Neural progenitor cell (in vitro differentiated cells): ENCODE data around the gene TBCK.

Source experiments
- EZH2 ChIP-seq: fragments of 200-600 bp; sonication (generic); IDR thresholded peaks from 2 replicates; pipeline ENCODE4 v1.6.1; 2017; ENCODE audit warnings: antibody characterized with exemption, mild to moderate bottlenecking, moderate library complexity
- EZH2phosphoT487 ChIP-seq: fragments of 200-600 bp; sonication (generic); IDR thresholded peaks from 2 replicates; pipeline ENCODE4 v1.6.1; 2017; ENCODE audit warnings: antibody characterized with exemption
- TF ChIP-seq, protein P1 (sequence below): fragments of 200-600 bp; sonication (generic); IDR thresholded peaks from 2 replicates; pipeline ENCODE4 v1.5.1; 2017; ENCODE audit warnings: antibody characterized with exemption, mild to moderate bottlenecking

DNA sequence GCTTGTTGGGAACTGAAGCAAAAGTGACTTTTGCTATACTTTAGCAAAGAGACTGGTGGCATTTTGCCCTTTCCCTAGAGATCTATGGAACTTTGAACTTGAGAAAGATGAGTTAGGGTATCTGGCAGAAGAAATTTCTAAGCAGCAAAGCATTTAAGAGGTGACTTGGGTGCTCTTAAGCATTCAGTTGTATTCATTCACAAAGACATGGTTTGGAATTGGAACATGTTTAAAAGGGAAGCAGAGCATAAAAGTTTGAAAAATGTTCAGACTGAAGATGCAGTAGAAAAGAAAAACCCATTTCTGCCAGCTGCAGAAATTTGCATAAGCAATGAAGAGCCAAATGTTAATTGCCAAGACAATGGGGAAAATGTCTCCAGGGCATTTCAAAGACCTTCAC is 21.9 kb upstream of the TBCK start:
- TF ChIP-seq, protein P1, sequence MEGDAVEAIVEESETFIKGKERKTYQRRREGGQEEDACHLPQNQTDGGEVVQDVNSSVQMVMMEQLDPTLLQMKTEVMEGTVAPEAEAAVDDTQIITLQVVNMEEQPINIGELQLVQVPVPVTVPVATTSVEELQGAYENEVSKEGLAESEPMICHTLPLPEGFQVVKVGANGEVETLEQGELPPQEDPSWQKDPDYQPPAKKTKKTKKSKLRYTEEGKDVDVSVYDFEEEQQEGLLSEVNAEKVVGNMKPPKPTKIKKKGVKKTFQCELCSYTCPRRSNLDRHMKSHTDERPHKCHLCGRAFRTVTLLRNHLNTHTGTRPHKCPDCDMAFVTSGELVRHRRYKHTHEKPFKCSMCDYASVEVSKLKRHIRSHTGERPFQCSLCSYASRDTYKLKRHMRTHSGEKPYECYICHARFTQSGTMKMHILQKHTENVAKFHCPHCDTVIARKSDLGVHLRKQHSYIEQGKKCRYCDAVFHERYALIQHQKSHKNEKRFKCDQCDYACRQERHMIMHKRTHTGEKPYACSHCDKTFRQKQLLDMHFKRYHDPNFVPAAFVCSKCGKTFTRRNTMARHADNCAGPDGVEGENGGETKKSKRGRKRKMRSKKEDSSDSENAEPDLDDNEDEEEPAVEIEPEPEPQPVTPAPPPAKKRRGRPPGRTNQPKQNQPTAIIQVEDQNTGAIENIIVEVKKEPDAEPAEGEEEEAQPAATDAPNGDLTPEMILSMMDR: no peak
- TF ChIP-seq EZH2phosphoT487: no peak
- no peak for TF ChIP-seq EZH2
